ENCODE measurements around the gene GALNT2. TPM values are rescaled to one million over a fixed set of nuclear protein-coding genes. Genes with fewer than 3 reads are reported as not detected.

GALNT2 gene
- total and polyA plus RNA-seq, 3 donors from 2014 or later: 63.0 to 135 (median 114) TPM

- intact Hi-C loops (cut with DNase I; ENCODE audit: low total_unique reads): no loop called here
- 74 to 89% methylated on average over 4 of the region's 4 CpGs for WGBS, 2 donors
- DNase-seq: no peak
Measured at GRCh38 chr1:230062521-230062920, 4.5 kb upstream of the GALNT2 start.

GRCh38 chr1:230064283-230064682, 2.8 kb upstream of the GALNT2 start:
- 95 to 100% methylated on average over 6 of the region's 6 CpGs for WGBS, 2 donors
- Histone ChIP-seq H3K4me1 (peaks cover 15% of the 10 kb centered on the region), H3K27me3 (no peaks in the 10 kb centered on the region), H3K36me3 (ENCODE audit: low read depth, missing control alignments) (no peaks in the 10 kb centered on the region), H3K4me3 (no peak overlapping the region), H3K27ac (no peak overlapping the region), H3K9me3 (no peaks in the 10 kb centered on the region)
- no peak for DNase-seq
- TF ChIP-seq CTCF (IDR thresholded peaks at IDR 0.05) (no peak), POLR2A (IDR thresholded peaks at IDR 0.05) (no peak)
- intact Hi-C loops (cut with DNase I; ENCODE audit: low total_unique reads): no loop called here

More at GRCh38 chr1:230062521-230062920, 4.5 kb upstream of the GALNT2 start:
- Histone ChIP-seq H3K4me3 (no peak overlapping the region), H3K36me3 (ENCODE audit: low read depth, missing control alignments) (no peaks in the 10 kb centered on the region), H3K27ac (no peak overlapping the region), H3K27me3 (no peaks in the 10 kb centered on the region), H3K9me3 (no peaks in the 10 kb centered on the region), H3K4me1 (peaks cover 10% of the 10 kb centered on the region)
- no peak for TF ChIP-seq POLR2A (IDR thresholded peaks at IDR 0.05)
- no peak for TF ChIP-seq CTCF (IDR thresholded peaks at IDR 0.05)

- 84 to 96% methylated on average over 2 of the region's 2 CpGs for WGBS, 2 donors
Measured at GRCh38 chr1:230065161-230065560, 1.9 kb upstream of the GALNT2 start.

GRCh38 chr1:230065571-230065970, 1.5 kb upstream of the GALNT2 start:
- DNase-seq: no peak
- Histone ChIP-seq H3K9me3 (no peaks in the 10 kb centered on the region), H3K27me3 (no peaks in the 10 kb centered on the region), H3K4me3 (no peak overlapping the region), H3K36me3 (ENCODE audit: low read depth, missing control alignments) (no peaks in the 10 kb centered on the region), H3K27ac (peak overlapping the region in 1 of 2 donors; percentile 91), H3K4me1 (peaks cover 22% of the 10 kb centered on the region)
- intact Hi-C loops (cut with DNase I; ENCODE audit: low total_unique reads): loop anchor here (5.0 kb wide), 1 partner anchor 147 kb away; no protein-coding TSS in a partner anchor
- 31 to 51% methylated on average over 2 of the region's 2 CpGs for WGBS, 2 donors
- no peak for TF ChIP-seq POLR2A (IDR thresholded peaks at IDR 0.05)

More at GRCh38 chr1:230065161-230065560, 1.9 kb upstream of the GALNT2 start:
- TF ChIP-seq POLR2A (IDR thresholded peaks at IDR 0.05) (no peak), CTCF (IDR thresholded peaks at IDR 0.05) (no peak)
- peaks cover 22% of the 10 kb centered on the region for H3K4me1 ChIP-seq
- H3K9me3 ChIP-seq: no peaks in the 10 kb centered on the region
- no peaks in the 10 kb centered on the region for H3K36me3 ChIP-seq (ENCODE audit: low read depth, missing control alignments)
- no peak for DNase-seq
- H3K4me3 ChIP-seq: no peak overlapping the region
- no peaks in the 10 kb centered on the region for H3K27me3 ChIP-seq
- H3K27ac ChIP-seq: no peak overlapping the region
- intact Hi-C loops (cut with DNase I; ENCODE audit: low total_unique reads): loop anchor here (5.0 kb wide), 1 partner anchor 147 kb away; no protein-coding TSS in a partner anchor

- H3K4me1 ChIP-seq: peaks cover 22% of the 10 kb centered on the region
- no peaks in the 10 kb centered on the region for H3K9me3 ChIP-seq
- H3K4me3 ChIP-seq: peak overlapping the region; percentile 66 to 84
- DNase-seq: no peak
- peak overlapping the region; percentile 36 to 91 for H3K27ac ChIP-seq
- intact Hi-C loops (cut with DNase I; ENCODE audit: low total_unique reads): loop anchor here (5.0 kb wide), 1 partner anchor 146 kb away; no protein-coding TSS in a partner anchor
- H3K27me3 ChIP-seq: no peaks in the 10 kb centered on the region
- H3K36me3 ChIP-seq (ENCODE audit: low read depth, missing control alignments): no peaks in the 10 kb centered on the region
- WGBS, 2 donors: 9% methylated on average over 8 of the region's 8 CpGs
- TF ChIP-seq CTCF (IDR thresholded peaks at IDR 0.05): no peak
- no peak for TF ChIP-seq POLR2A (IDR thresholded peaks at IDR 0.05)
Measured at GRCh38 chr1:230066031-230066430, 1.0 kb upstream of the GALNT2 start.
